SK-N-SH (cell line): ENCODE results near the gene MAP3K4. TPM values are rescaled to one million over a fixed set of nuclear protein-coding genes. Genes with fewer than 3 reads are reported as not detected.

ENCODE experiments used
- CTCF ChIA-PET: fragments of 300-600, 350-600 bp; formaldehyde crosslinking; extraction: SDS; loops from one replicate; lab custom pipeline; 2021; lab: Yijun Ruan, JAX
- POLR2A ChIA-PET: fragments of 350-600 bp; sonication (Branson Sonifier 250); formaldehyde crosslinking; extraction: SDS; loops from one replicate; lab custom pipeline; 2020; ENCODE audit warnings: antibody characterized with exemption, inconsistent platforms; lab: Yijun Ruan, JAX
- DNase-seq: peaks from one replicate; pipeline ENCODE4 v3.0.0; 2012
- H2AFZ ChIP-seq: fragments of 200-600 bp; sonication (generic); 2 replicates; pipeline ENCODE4 v1.8.1; 2016; ENCODE audit warnings: antibody characterized with exemption, mild to moderate bottlenecking, low read depth
- H3F3A ChIP-seq: fragments of 200-600 bp; sonication (generic); replicated peaks from 2 replicates; pipeline ENCODE3; 2016; ENCODE audit warnings: antibody characterized with exemption, mild to moderate bottlenecking; ENCODE audit not compliant: insufficient read depth
- H3K27ac ChIP-seq, 2 experiments: fragments of 200-500 bp in 1 of 2; fragments of 200-600 bp in 1 of 2; sonication (Bioruptor generic) in 1 of 2; sonication (generic), shearing (Covaris generic) in 1 of 2; 2 replicates each; pipeline versions ENCODE4 v1.5.1 to v1.6.1; 2014 to 2016; ENCODE audit warnings: low read depth in 2 of 2, inconsistent platforms in 1 of 2, low read length in 1 of 2, mild to moderate bottlenecking in 1 of 2, mixed read lengths in 1 of 2
- H3K27me3 ChIP-seq: fragments of 200-600 bp; sonication (generic), shearing (Covaris generic); 2 replicates; pipeline ENCODE4 v1.6.1; 2016; ENCODE audit warnings: mixed run types; ENCODE audit not compliant: insufficient read depth
- H3K36me3 ChIP-seq, 2 experiments: fragments of 200-500 bp in 1 of 2; fragments of 200-600 bp in 1 of 2; sonication (Bioruptor generic) in 1 of 2; sonication (generic) in 1 of 2; replicated peaks in 1 of 2; 2 replicates each; pipeline versions ENCODE3 to v1.5.1; 2014 to 2016; ENCODE audit warnings: low read length in 1 of 2, mild to moderate bottlenecking in 1 of 2; ENCODE audit not compliant: insufficient read depth in 2 of 2, control insufficient read depth in 1 of 2
- H3K4me1 ChIP-seq, 2 experiments: fragments of 200-500 bp in 1 of 2; fragments of 200-600 bp in 1 of 2; sonication (Bioruptor generic) in 1 of 2; sonication (generic), shearing (Covaris generic) in 1 of 2; 2 replicates each; pipeline versions ENCODE4 v1.5.1 to v1.6.1; 2014 to 2016; ENCODE audit warnings: low read depth in 1 of 2, low read length in 1 of 2, mixed run types in 1 of 2; ENCODE audit not compliant: insufficient read depth in 2 of 2, control insufficient read depth in 1 of 2
- H3K4me2 ChIP-seq: fragments of 200-600 bp; sonication (generic), shearing (Covaris generic); 2 replicates; pipeline ENCODE4 v1.6.1; 2017; ENCODE audit warnings: mixed run types
- H3K4me3 ChIP-seq, 2 experiments: fragments of 200-500 bp in 1 of 2; fragments of 200-600 bp in 1 of 2; sonication (Bioruptor generic) in 1 of 2; sonication (generic), shearing (Covaris generic) in 1 of 2; 2 replicates each; pipeline versions ENCODE4 v1.5.1 to v1.8.1; 2014 to 2016; ENCODE audit warnings: low read depth in 2 of 2, inconsistent platforms in 1 of 2, low read length in 1 of 2, mild to moderate bottlenecking in 1 of 2, mixed read lengths in 1 of 2, moderate library complexity in 1 of 2
- H3K79me2 ChIP-seq: fragments of 200-600 bp; sonication (generic); 2 replicates; pipeline ENCODE4 v1.8.1; 2017; ENCODE audit warnings: mild to moderate bottlenecking; ENCODE audit not compliant: insufficient read depth
- H3K9ac ChIP-seq: fragments of 200-600 bp; sonication (generic); 2 replicates; pipeline ENCODE4 v1.6.1; 2017; ENCODE audit warnings: mixed run types
- H3K9me2 ChIP-seq: fragments of 200-600 bp; sonication (generic); 2 replicates; pipeline ENCODE4 v1.6.1; 2017; ENCODE audit warnings: mixed run types
- H3K9me3 ChIP-seq: fragments of 200-600 bp; sonication (generic); 2 replicates; pipeline ENCODE4 v1.6.1; 2017; ENCODE audit warnings: mixed run types, mild to moderate bottlenecking, moderate library complexity
- H4K20me1 ChIP-seq: fragments of 200-600 bp; sonication (generic); 2 replicates; pipeline ENCODE4 v1.6.1; 2017; ENCODE audit warnings: mild to moderate bottlenecking, mixed run types; ENCODE audit not compliant: insufficient read depth
- CTCF ChIP-seq: fragments of 200-600 bp; sonication (generic); IDR thresholded peaks from 2 replicates; pipeline ENCODE4 v1.6.1; 2017; ENCODE audit warnings: antibody characterized with exemption, mild to moderate bottlenecking, moderate library complexity
- FOXJ3 ChIP-seq: sonication (generic); formaldehyde crosslinking; IDR thresholded peaks from 2 replicates; pipeline ENCODE4 v1.5.1; 2020; ENCODE audit warnings: mild to moderate bottlenecking, missing genetic modification reagents
- GABPA ChIP-seq: IDR thresholded peaks from 2 replicates; pipeline ENCODE4 v1.4.0; 2012; ENCODE audit warnings: low read depth, mild to moderate bottlenecking
- GATA2 ChIP-seq: sonication (generic); formaldehyde crosslinking; IDR thresholded peaks from 2 replicates; pipeline ENCODE4 v1.5.0; 2020; ENCODE audit warnings: mild to moderate bottlenecking, missing genetic modification reagents
- IRF3 ChIP-seq: fragments of 150-350 bp; IDR thresholded peaks from 2 replicates; pipeline ENCODE4 v1.6.1; 2016; ENCODE audit warnings: mild to moderate bottlenecking, low read depth, low read length
- NRF1 ChIP-seq: IDR thresholded peaks from 2 replicates; pipeline ENCODE4 v1.6.1; 2012; ENCODE audit warnings: low read depth, mild to moderate bottlenecking, low read length
- PBX3 ChIP-seq: IDR thresholded peaks from 2 replicates; pipeline ENCODE4; 2012
- POLR2AphosphoS5 ChIP-seq: IDR thresholded peaks from 2 replicates; pipeline ENCODE4 v1.6.1; 2012; ENCODE audit warnings: low read depth, low read length
- RCOR1 ChIP-seq: fragments of 150-350 bp; IDR thresholded peaks from 2 replicates; pipeline ENCODE4 v1.6.1; 2017; ENCODE audit warnings: antibody characterized with exemption, low read length
- SIN3A ChIP-seq: IDR thresholded peaks from 2 replicates; pipeline ENCODE4 v1.6.1; 2012; ENCODE audit warnings: low read depth, mild to moderate bottlenecking, low read length, moderate library complexity, borderline replicate concordance
- TAF1 ChIP-seq: IDR thresholded peaks from 2 replicates; pipeline ENCODE4 v1.6.1; 2012; ENCODE audit warnings: low read depth, mild to moderate bottlenecking, low read length, moderate library complexity, borderline replicate concordance
- TCF12 ChIP-seq: IDR thresholded peaks from 2 replicates; pipeline ENCODE4 v1.4.0; 2012
- TEAD4 ChIP-seq: IDR thresholded peaks from 2 replicates; pipeline ENCODE4 v1.4.0; 2012; ENCODE audit warnings: mild to moderate bottlenecking, borderline replicate concordance; ENCODE audit not compliant: insufficient read depth
- USF1 ChIP-seq: IDR thresholded peaks from 2 replicates; pipeline ENCODE4 v1.4.0; 2012; ENCODE audit warnings: low read depth, borderline replicate concordance
- WGBS: methylation state at CpG from one replicate; pipeline ENCODE4 v1.1.6; 2017; ENCODE audit warnings: low lambda C conversion rate; 5-methylcytosine and 5-hydroxymethylcytosine counted together
- polyA plus RNA-seq, 3 experiments: library from polyadenylated mRNA; depleted of rRNA; stranded (reverse); fragments of >200 nt; gene quantifications; 2 replicates each; pipeline ENCODE4 v1.2.3, GENCODE V29; 2012
- TF ChIP-seq, protein P1 (sequence below): fragments of 150-350 bp; IDR thresholded peaks from 2 replicates; pipeline ENCODE4 v1.6.1; 2017; ENCODE audit warnings: antibody characterized with exemption, low read length, low read depth, borderline replicate concordance
- TF ChIP-seq, protein P2 (sequence below): IDR thresholded peaks from 2 replicates; pipeline ENCODE4 v1.6.1; 2012; ENCODE audit warnings: mild to moderate bottlenecking, low read depth, low read length, moderate library complexity

The MAP3K4 gene
- polyA plus RNA-seq, 1 of the 3 experiments (the other 2 are of a cell fraction): 6.8 TPM

DNA sequence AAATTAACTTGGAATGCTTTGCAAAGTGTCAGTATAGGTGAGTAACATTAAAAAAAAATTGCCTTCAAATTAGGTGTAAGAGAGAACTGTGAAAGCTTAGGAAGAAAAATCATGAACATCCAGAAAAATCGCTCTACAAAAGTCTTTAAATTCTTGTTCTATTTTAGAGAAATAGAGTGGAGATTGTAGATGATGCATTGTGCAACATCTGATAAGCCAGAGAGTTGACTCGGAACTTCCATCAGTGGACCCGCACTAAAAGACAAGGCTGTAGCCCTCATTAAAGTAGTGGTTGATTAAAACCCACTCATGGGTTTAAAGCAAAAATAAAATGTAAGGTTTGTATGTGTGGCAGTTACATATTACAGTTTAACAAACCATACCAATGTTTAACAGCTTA is 35.8 kb downstream of the MAP3K4 start:
- H3K9me3 ChIP-seq: no peaks in the 10 kb centered on the region
- peaks cover 0 to 3% of the 10 kb centered on the region in 2 experiments for H3K36me3 ChIP-seq
- peaks cover 0 to 11% of the 10 kb centered on the region in 2 experiments; a peak in 2 of 4 replicates for H3K4me1 ChIP-seq
- H3K9ac ChIP-seq: no peak overlapping the region
- H3K4me3 ChIP-seq: no peak overlapping the region
- no peak overlapping the region for H3K27ac ChIP-seq
- H3K9me2 ChIP-seq: no peaks in the 10 kb centered on the region
- no peaks in the 10 kb centered on the region for H3F3A ChIP-seq
- H3K27me3 ChIP-seq: no peaks in the 10 kb centered on the region
- WGBS: 100% methylated on average over 3 of the region's 3 CpGs
- H3K79me2 ChIP-seq: peaks cover 41% of the 10 kb centered on the region; the same call in 1 of the 2 replicates
- CTCF ChIA-PET: interaction anchor here (0.6 to 1.9 kb wide), 3 partner anchors 15 to 96 kb away, joined by 3 to 5 read pairs (median 4); no protein-coding TSS in a partner anchor
- no peak overlapping the region for H3K4me2 ChIP-seq
- DNase-seq: no peak
- H2AFZ ChIP-seq: no peak overlapping the region
- H4K20me1 ChIP-seq: no peaks in the 10 kb centered on the region
- POLR2A ChIA-PET: no interaction called here
- no peak for TF ChIP-seq SIN3A
- TF ChIP-seq CTCF: no peak
- TF ChIP-seq TAF1: no peak
- TF ChIP-seq FOXJ3 (CRISPR knock-in tag): no peak
- TF ChIP-seq, protein P1, sequence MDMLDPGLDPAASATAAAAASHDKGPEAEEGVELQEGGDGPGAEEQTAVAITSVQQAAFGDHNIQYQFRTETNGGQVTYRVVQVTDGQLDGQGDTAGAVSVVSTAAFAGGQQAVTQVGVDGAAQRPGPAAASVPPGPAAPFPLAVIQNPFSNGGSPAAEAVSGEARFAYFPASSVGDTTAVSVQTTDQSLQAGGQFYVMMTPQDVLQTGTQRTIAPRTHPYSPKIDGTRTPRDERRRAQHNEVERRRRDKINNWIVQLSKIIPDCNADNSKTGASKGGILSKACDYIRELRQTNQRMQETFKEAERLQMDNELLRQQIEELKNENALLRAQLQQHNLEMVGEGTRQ: no peak
- no peak for TF ChIP-seq USF1
- no peak for TF ChIP-seq TCF12
- TF ChIP-seq, protein P2, sequence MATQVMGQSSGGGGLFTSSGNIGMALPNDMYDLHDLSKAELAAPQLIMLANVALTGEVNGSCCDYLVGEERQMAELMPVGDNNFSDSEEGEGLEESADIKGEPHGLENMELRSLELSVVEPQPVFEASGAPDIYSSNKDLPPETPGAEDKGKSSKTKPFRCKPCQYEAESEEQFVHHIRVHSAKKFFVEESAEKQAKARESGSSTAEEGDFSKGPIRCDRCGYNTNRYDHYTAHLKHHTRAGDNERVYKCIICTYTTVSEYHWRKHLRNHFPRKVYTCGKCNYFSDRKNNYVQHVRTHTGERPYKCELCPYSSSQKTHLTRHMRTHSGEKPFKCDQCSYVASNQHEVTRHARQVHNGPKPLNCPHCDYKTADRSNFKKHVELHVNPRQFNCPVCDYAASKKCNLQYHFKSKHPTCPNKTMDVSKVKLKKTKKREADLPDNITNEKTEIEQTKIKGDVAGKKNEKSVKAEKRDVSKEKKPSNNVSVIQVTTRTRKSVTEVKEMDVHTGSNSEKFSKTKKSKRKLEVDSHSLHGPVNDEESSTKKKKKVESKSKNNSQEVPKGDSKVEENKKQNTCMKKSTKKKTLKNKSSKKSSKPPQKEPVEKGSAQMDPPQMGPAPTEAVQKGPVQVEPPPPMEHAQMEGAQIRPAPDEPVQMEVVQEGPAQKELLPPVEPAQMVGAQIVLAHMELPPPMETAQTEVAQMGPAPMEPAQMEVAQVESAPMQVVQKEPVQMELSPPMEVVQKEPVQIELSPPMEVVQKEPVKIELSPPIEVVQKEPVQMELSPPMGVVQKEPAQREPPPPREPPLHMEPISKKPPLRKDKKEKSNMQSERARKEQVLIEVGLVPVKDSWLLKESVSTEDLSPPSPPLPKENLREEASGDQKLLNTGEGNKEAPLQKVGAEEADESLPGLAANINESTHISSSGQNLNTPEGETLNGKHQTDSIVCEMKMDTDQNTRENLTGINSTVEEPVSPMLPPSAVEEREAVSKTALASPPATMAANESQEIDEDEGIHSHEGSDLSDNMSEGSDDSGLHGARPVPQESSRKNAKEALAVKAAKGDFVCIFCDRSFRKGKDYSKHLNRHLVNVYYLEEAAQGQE: no peak
- TF ChIP-seq TEAD4: no peak
- no peak for TF ChIP-seq PBX3
- no peak for TF ChIP-seq RCOR1
- no peak for TF ChIP-seq GABPA
- TF ChIP-seq POLR2AphosphoS5: no peak
- no peak for TF ChIP-seq GATA2 (CRISPR knock-in tag)
- no peak for TF ChIP-seq IRF3
- TF ChIP-seq NRF1: no peak
